HG03095 (cell line): ENCODE measurements around the gene ZDHHC20.
"Not testable (repeated sequence)": the region's sequence is repeated elsewhere in the genome, so short reads cannot be mapped to it uniquely, and the experiment has no call there.

Experiments used
- ATAC-seq: cut with Tn5 transposase; IDR thresholded peaks from one replicate; pipeline ENCODE4 v1.9.1; 2021; ENCODE audit warnings: moderate library complexity; ENCODE audit not compliant: unreplicated experiment

Gene ZDHHC20

GRCh38 chr13:21435687-21436151 lies 23.4 kb downstream of the ZDHHC20 start:
- peak; percentile 97 for ATAC-seq

- ATAC-seq: no peak
These were observed 23.9 kb downstream of the ZDHHC20 start for GRCh38 chr13:21435231-21435630.

GRCh38 chr13:21434588-21434987 lies 24.5 kb downstream of the ZDHHC20 start:
- no peak for ATAC-seq

- no peak for ATAC-seq
These were observed 29.9 kb downstream of the ZDHHC20 start for GRCh38 chr13:21429211-21429610.

GRCh38 chr13:21427741-21428140 lies 31.4 kb downstream of the ZDHHC20 start:
- no peak for ATAC-seq

GRCh38 chr13:21426238-21426637 lies 32.9 kb downstream of the ZDHHC20 start:
- no peak for ATAC-seq

GRCh38 chr13:21420706-21421105 lies 38.4 kb downstream of the ZDHHC20 start:
- no peak for ATAC-seq

- no peak for ATAC-seq
These were observed 46.1 kb downstream of the ZDHHC20 start for GRCh38 chr13:21413013-21413412.

- ATAC-seq: not testable (repeated sequence)
These were observed 48.6 kb downstream of the ZDHHC20 start for GRCh38 chr13:21410453-21410852.

GRCh38 chr13:21405309-21405708 lies 53.8 kb downstream of the ZDHHC20 start:
- ATAC-seq: no peak

- ATAC-seq: no peak
These were observed 56.4 kb downstream of the ZDHHC20 start for GRCh38 chr13:21402586-21403307.

- ATAC-seq: no peak
These were observed 59.4 kb downstream of the ZDHHC20 start for GRCh38 chr13:21399741-21400140.

GRCh38 chr13:21395953-21396352 lies 63.1 kb downstream of the ZDHHC20 start:
- no peak for ATAC-seq

- no peak for ATAC-seq
These were observed 70.0 kb downstream of the ZDHHC20 start for GRCh38 chr13:21389124-21389523.

GRCh38 chr13:21385710-21386109 lies 73.4 kb downstream of the ZDHHC20 start:
- no peak for ATAC-seq

- ATAC-seq: no peak
These were observed 76.0 kb downstream of the ZDHHC20 start for GRCh38 chr13:21383090-21383489.

- not testable (repeated sequence) for ATAC-seq
These were observed 81.8 kb downstream of the ZDHHC20 start for GRCh38 chr13:21376998-21377985.

- ATAC-seq: no peak
These were observed 86.6 kb downstream of the ZDHHC20 start for GRCh38 chr13:21372530-21372929.

GRCh38 chr13:21371011-21371410 lies 88.1 kb downstream of the ZDHHC20 start:
- no peak for ATAC-seq

- no peak for ATAC-seq
These were observed 93.5 kb downstream of the ZDHHC20 start for GRCh38 chr13:21365574-21365973.

GRCh38 chr13:21364916-21365315 lies 94.2 kb downstream of the ZDHHC20 start:
- no peak for ATAC-seq

GRCh38 chr13:21364357-21364756 lies 94.7 kb downstream of the ZDHHC20 start:
- ATAC-seq: no peak
